Left lobe of liver (tissue), 2 donors: Measurements from ENCODE around the gene SELENOV. TPM values are rescaled to one million over a fixed set of nuclear protein-coding genes. Genes with fewer than 3 reads are reported as not detected.
"Not testable (repeated sequence)": the region's sequence is repeated elsewhere in the genome, so short reads cannot be mapped to it uniquely, and the experiment has no call there.

Experiments
- ATAC-seq: fragments of 200-7000 bp; cut with Tn5 transposase; one replicate; pipeline ENCODE4 v1.9.1; 2020; ENCODE audit warnings: mild to moderate bottlenecking, moderate library complexity
- DNase-seq: peaks from one replicate; pipeline ENCODE4 v3.0.0-alpha.2; 2020; ENCODE audit warnings: low spot score
- total RNA-seq: library from RNA; stranded (reverse); gene quantifications from one replicate; pipeline ENCODE4 v1.2.1, GENCODE V29; 2021
- donor health status: DM: no; HTN: no; CAD: no; lungs with moderate emphysema.
- donor health status: DM: no; HTN: yes; CAD: no.

Gene SELENOV
- not detected for total RNA-seq

GRCh38 chr19:39514840-39515550 is at the start of gene SELENOV:
SELENOV (plus strand) TSS chr19:39515139; CDS start chr19:39515213, 74 bp downstream.
- peak; percentile 20 for ATAC-seq
- DNase-seq = no peak

GRCh38 chr19:39465956-39466747 is 48.8 kb upstream of the SELENOV start:
- DNase-seq (no peak), ATAC-seq (no peak)

DNA sequence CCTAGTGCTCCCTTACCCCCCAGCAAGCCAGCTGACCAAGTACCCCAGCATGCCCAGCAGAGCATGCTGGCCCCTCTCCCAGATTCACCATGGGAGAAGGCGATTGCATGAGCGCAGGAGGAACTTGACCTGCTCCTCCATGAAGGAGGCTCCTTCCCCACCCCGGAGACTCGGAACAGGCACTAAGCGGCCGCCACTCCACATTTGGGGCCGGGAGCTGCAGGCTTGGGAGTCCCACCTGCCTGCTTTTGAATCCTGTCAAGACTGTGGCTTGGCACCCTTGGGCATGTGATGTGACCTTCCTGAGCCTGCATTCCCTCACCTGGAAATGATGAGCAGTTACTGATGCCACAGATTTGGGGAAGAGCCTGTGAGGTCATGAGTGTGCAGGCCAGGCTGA is 47.0 kb upstream of the SELENOV start:
- DNase-seq = no peak
- no peak for ATAC-seq

GRCh38 chr19:39469036-39469435 is 45.9 kb upstream of the SELENOV start:
- ATAC-seq (no peak), DNase-seq (no peak)

DNA sequence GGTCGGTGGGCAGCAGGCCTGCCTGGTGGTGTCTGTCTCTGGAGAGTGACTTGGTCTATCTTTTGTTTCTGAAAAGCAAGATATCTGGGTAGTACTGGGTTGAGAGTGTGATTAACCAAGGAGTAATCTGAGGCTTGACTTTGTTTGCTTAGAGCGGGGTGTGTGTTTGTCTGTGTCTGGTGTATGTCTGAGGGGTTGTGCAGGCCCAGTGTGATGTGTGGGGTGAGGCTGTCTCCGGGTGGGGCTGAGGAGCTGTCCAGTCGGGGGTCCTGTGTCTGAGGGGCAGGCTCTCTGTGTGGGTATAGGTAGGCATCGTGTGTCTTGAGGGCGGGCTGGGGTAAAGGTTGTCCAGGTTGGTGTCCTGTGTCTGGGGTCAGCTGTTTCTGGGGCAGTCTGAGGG is 45.4 kb upstream of the SELENOV start:
- DNase-seq (no peak), ATAC-seq (no peak)

DNA sequence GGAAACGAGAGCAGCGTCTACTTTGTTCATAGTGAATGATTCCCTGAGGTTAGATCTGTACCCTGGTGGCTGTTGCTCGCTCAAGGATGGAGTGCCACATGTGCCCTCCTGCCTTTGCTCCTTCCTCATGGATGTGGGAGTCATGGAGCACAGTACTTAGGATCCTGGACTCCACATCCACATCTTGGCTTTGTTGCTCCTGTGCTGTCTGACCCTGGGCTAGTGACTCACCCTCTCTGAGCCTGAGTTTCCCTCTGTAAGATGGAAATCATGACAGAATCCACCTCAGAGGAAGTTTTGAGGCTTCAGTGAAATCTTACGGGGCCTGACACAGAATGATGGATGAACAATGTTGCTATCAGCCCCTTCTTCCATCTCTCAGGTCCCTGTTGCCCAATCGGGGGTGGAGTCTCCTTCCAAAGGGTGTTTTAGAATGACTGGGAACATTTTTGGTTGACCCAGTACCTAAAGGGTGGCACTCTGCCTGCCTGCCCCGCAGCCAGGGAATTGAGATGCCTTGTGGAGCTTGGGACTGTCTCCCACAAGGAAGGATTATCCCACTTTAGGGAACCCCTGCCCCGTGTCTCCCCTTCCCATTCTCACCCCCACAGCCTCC is 44.1 kb upstream of the SELENOV start:
- ATAC-seq (no peak), DNase-seq (no peak)

GRCh38 chr19:39471756-39472536 is 43.0 kb upstream of the SELENOV start:
- no peak for DNase-seq
- no peak for ATAC-seq

DNA sequence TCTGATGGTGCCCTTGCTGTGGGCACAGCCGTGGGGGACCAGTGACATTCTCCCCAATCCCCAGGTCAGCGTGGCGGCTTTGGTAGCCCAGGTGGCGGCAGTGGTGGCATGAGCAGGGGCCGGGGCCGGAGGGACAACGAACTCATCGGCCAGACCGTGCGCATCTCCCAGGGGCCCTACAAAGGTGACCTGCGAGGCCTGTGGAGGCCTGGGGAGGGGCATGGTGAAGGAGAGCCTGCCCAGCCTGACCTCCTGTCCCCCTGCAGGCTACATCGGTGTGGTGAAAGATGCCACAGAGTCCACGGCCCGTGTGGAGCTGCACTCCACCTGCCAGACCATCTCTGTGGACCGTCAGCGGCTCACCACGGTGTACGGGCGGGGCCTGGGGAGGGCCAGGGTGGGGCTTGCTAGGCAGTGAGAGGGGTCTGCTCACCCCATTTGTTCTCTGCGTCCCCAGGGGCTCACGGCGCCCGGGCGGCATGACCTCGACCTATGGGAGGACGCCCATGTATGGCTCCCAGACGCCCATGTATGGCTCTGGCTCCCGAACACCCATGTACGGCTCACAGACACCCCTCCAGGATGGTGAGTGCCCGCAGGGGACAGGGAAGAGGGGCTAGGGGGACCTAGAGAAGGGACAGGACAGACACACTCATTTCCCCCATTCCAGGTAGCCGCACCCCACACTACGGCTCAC is 42.0 kb upstream of the SELENOV start:
- DNase-seq = no peak
- peak; percentile 10 for ATAC-seq

GRCh38 chr19:39473443-39473960 is 41.4 kb upstream of the SELENOV start:
- DNase-seq = no peak
- ATAC-seq = peak; percentile 7

GRCh38 chr19:39474139-39474620 is 40.8 kb upstream of the SELENOV start:
- DNase-seq (no peak), ATAC-seq (peak; percentile 73)

DNA sequence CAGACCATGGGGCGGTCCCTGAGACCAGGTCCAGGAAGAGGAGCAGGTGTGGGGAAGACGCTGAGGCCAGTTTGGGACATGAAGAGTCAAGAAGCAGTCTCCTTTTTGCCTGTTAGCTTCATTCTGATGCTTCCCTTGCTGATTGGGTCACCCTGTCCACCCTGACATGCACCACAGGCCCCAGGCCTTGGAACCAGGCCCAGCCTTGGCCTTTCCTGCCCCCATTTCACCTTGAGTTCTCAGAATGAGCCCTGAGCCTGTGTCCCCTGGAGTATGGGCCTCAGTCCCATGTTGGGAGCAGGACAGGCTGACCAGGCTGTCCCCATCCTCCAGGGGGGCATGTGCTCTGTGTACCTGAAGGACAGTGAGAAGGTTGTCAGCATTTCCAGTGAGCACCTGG is 39.2 kb upstream of the SELENOV start:
- ATAC-seq (no peak), DNase-seq (no peak)

DNA sequence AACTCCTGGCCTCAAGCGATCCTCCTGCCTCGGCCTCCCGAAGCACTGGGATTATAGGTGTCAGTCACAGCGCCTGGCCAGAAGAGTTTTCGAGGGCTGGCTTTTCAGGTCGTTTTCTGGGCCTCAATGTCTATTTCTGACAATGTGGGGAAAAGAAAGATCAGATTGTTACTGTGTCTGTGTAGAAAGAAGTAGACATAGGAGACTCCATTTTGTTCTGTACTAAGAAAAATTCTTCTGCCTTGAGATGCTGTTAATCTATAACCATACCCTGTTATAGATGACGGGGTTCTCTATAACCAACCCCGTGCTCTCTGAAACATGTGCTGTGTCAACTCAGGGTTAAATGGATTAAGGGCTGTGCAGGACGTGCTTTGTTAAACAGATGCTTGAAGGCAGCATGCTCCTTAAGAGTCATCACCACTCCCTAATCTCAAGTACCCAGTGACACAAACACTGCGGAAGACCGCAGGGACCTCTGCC is 35.6 kb upstream of the SELENOV start:
- DNase-seq, ATAC-seq: not testable (repeated sequence)

- DNase-seq (no peak), ATAC-seq (no peak)
These were observed 35.0 kb upstream of the SELENOV start for GRCh38 chr19:39479916-39480315.

GRCh38 chr19:39480337-39481228 is 34.4 kb upstream of the SELENOV start, which contains the start of gene TIMM50:
TIMM50 (plus strand) TSS chr19:39480838; CDS start chr19:39480854, 16 bp downstream.
- peak; percentile 97 for DNase-seq
- peak; percentile 99 for ATAC-seq

DNA sequence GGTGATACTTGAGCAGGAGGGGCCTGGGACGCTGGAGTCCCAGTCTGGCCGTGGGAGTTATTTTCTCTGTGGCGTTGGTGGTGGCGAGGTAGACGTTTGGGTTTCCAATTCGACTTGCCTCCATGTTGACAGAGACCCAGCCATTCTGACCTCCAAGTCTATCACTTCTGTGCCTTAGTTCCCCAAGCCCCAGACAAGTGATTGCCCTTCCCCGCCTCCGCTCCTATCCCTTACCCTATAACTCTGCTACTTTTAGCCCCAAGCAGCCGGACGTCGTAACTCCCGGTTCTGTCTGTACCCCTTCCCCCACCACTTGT is 33.8 kb upstream of the SELENOV start:
- DNase-seq = no peak
- ATAC-seq = no peak

DNA sequence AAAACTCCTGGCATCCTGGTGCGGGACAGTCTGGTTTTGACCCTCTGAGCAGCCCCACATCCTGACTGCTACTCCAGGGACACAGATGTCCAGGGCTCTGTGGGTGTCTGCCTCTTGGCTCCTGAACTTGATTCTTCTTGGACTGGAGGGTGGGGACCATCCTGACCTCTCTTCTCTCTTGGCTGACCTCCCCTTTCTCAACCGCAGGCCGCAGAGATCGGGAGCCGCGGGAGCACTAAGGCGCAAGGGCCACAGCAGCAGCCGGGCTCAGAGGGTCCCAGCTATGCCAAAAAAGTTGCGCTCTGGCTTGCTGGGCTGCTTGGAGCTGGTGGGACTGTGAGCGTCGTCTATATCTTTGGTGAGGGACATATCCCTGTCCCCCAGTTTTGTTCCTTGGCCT is 33.3 kb upstream of the SELENOV start:
- DNase-seq (no peak), ATAC-seq (no peak)

DNA sequence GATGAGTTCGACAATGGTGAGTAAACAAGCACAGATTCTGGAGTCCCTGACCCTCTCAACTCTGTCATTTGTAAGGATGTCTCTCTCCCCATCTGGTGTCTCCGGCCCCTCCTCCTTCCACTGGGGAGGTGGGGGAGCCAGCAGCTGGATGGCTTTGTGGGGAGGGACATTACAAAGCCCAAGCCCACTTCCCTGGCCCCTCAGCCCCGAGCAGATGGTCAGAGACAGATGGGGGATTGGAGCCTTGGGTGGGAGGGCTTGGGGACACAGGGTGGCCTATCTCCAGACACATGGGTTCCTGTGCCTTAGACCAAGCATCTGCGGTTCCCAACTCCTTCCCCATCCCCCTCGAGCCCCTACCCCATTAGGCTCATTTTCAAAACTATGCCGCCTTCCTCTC is 31.8 kb upstream of the SELENOV start:
- no peak for DNase-seq
- no peak for ATAC-seq

- ATAC-seq (peak; percentile 24), DNase-seq (no peak)
These were observed 25.2 kb upstream of the SELENOV start for GRCh38 chr19:39489756-39490155.

DNA sequence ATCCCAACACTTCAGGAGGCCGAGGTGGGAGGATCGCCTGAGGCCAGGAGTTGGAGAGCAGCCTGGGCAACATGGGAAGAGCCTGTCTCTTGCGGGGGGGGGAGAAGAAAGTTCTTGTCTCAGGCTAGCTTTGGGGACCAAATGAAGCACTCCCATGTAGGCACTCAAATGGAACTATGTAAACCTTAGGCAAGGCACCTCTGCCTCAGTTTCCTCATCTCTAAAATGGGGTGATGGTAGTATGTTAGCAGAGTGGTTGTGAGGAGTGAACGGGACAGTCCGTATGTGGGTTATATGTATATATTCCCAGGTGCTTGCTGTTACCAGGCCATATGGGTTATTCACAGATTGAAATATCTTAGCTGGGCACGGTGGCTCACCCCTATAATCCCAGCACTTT is 22.7 kb upstream of the SELENOV start:
- ATAC-seq = no peak
- no peak for DNase-seq
